Endothelial cell of umbilical vein (primary cell): ENCODE results near the gene FGD6. TPM values are rescaled to one million over a fixed set of nuclear protein-coding genes. Genes with fewer than 3 reads are reported as not detected.

Experiments used
- BruUV-seq: library from RNA; stranded (reverse); fragments of 400-500 nt; replicated peaks from 2 replicates; lab custom pipeline; 2021; lab: Mats Ljungman, UMichigan
- CTCF ChIA-PET: fragments of 300-600, 350-600 bp; sonication (Branson Sonifier 250); formaldehyde crosslinking; loops from one replicate; lab custom pipeline; 2021; ENCODE audit warnings: antibody characterized with exemption, inconsistent platforms; lab: Charles Lee
- POLR2A ChIA-PET: fragments of 300-600, 350-600 bp; sonication (Branson Sonifier 250); formaldehyde crosslinking; loops from one replicate; lab custom pipeline; 2021; ENCODE audit warnings: antibody characterized with exemption, inconsistent platforms; lab: Charles Lee
- DNase-seq: peaks from one replicate; pipeline ENCODE4 v3.0.0-alpha.2; 2011; ENCODE audit warnings: low read depth, low spot score
- FAIRE-seq: peaks from 2 replicates; lab custom pipeline; 2011; peaks lifted over from hg19 to GRCh38; lab: Jason Lieb, UNC
- H2AFZ ChIP-seq: 2 replicates; pipeline ENCODE4 v1.6.0; 2012; ENCODE audit warnings: low read depth, low read length, control low read depth, inconsistent platforms
- H3K27ac ChIP-seq: 2 replicates; pipeline ENCODE4 v1.5.1; 2011; ENCODE audit warnings: low read depth, mild to moderate bottlenecking, control low read depth, low read length, moderate library complexity; ENCODE audit not compliant: insufficient read depth
- H3K27me3 ChIP-seq, 2 experiments: 2 replicates each; pipeline versions ENCODE4 v1.6.0 to v1.6.1; 2011; ENCODE audit warnings: low read length in 2 of 2, mixed read lengths in 1 of 2; ENCODE audit not compliant: control insufficient read depth in 2 of 2, insufficient read depth in 2 of 2
- H3K36me3 ChIP-seq, 2 experiments: 2 replicates in 1 of 2; 3 replicates in 1 of 2; pipeline ENCODE4 v1.5.1; 2011; ENCODE audit warnings: low read length in 2 of 2, mild to moderate bottlenecking in 1 of 2, moderate library complexity in 1 of 2; ENCODE audit not compliant: control insufficient read depth in 2 of 2, insufficient read depth in 2 of 2; ENCODE audit errors: extremely low read depth in 1 of 2
- H3K4me1 ChIP-seq: 3 replicates; pipeline ENCODE4 v1.5.1; 2011; ENCODE audit warnings: mild to moderate bottlenecking, low read length; ENCODE audit not compliant: control insufficient read depth, insufficient read depth; ENCODE audit errors: extremely low read depth
- H3K4me2 ChIP-seq: 2 replicates; pipeline ENCODE4 v1.6.1; 2011; ENCODE audit warnings: low read length, control low read depth, mixed read lengths; ENCODE audit not compliant: insufficient read depth
- H3K4me3 ChIP-seq, 3 experiments: fragments of 200-600 bp in 1 of 3; sonication (generic), shearing (Covaris generic) in 1 of 3; replicated peaks in 1 of 3; 2 replicates each; pipeline ENCODE4 v1.5.1; 2011 to 2016; ENCODE audit warnings: control low read depth in 3 of 3, low read length in 3 of 3, mild to moderate bottlenecking in 2 of 3, inconsistent platforms in 1 of 3, low read depth in 1 of 3, moderate library complexity in 1 of 3; ENCODE audit not compliant: insufficient read depth in 1 of 3
- H3K79me2 ChIP-seq: 2 replicates; pipeline ENCODE4 v1.6.0; 2012; ENCODE audit warnings: low read length, inconsistent platforms; ENCODE audit not compliant: control insufficient read depth, insufficient read depth
- H3K9ac ChIP-seq: replicated peaks from 2 replicates; pipeline ENCODE3; 2011; ENCODE audit warnings: low read length, control low read depth; ENCODE audit not compliant: insufficient read depth; ENCODE audit errors: extremely low read depth
- H3K9me1 ChIP-seq: replicated peaks from 3 replicates; pipeline ENCODE4 v1.6.0; 2011; ENCODE audit warnings: mild to moderate bottlenecking, low read length; ENCODE audit not compliant: control insufficient read depth, insufficient read depth; ENCODE audit errors: extremely low read depth
- H3K9me3 ChIP-seq: replicated peaks from 2 replicates; pipeline ENCODE4 v1.5.1; 2012; ENCODE audit warnings: low read length, inconsistent platforms; ENCODE audit not compliant: control insufficient read depth, insufficient read depth
- H4K20me1 ChIP-seq: replicated peaks from 2 replicates; pipeline ENCODE3; 2011; ENCODE audit warnings: mild to moderate bottlenecking, low read length; ENCODE audit not compliant: control insufficient read depth, insufficient read depth; ENCODE audit errors: extremely low read depth
- CTCF ChIP-seq, 2 donors: IDR thresholded peaks; 1 replicate in 1 of 2; 2 replicates in 1 of 2; pipeline ENCODE4 v1.5.1; 2011; ENCODE audit warnings: low read length in 2 of 2, mild to moderate bottlenecking in 2 of 2, moderate library complexity in 2 of 2, control low read depth in 1 of 2, inconsistent platforms in 1 of 2, low read depth in 1 of 2; ENCODE audit not compliant: insufficient read depth in 1 of 2; ENCODE audit errors: extremely low read depth in 1 of 2
- EZH2 ChIP-seq: IDR thresholded peaks from 2 replicates; pipeline ENCODE4 v1.6.1; 2012; ENCODE audit warnings: borderline replicate concordance, low read depth, mild to moderate bottlenecking, moderate library complexity, low read length, inconsistent platforms; ENCODE audit not compliant: severe bottlenecking
- FOS ChIP-seq: IDR thresholded peaks from 2 replicates; pipeline ENCODE4 v1.6.1; 2011; ENCODE audit warnings: mild to moderate bottlenecking, low read length, moderate library complexity, borderline replicate concordance; ENCODE audit not compliant: insufficient read depth
- GATA2 ChIP-seq: IDR thresholded peaks from 2 replicates; pipeline ENCODE4 v1.7.0; 2011; ENCODE audit warnings: low read depth, mild to moderate bottlenecking, moderate library complexity, mixed read lengths, low read length; ENCODE audit not compliant: insufficient read length, insufficient read depth
- JUN ChIP-seq: IDR thresholded peaks from 2 replicates; pipeline ENCODE4 v1.6.1; 2011; ENCODE audit warnings: borderline replicate concordance, low read depth; ENCODE audit not compliant: insufficient read length, insufficient read depth
- MAX ChIP-seq: IDR thresholded peaks from 2 replicates; pipeline ENCODE4 v1.6.1; 2011; ENCODE audit not compliant: insufficient read depth, insufficient read length
- MYC ChIP-seq: IDR thresholded peaks from one replicate; pipeline ENCODE4 v1.6.1; 2011; ENCODE audit warnings: mild to moderate bottlenecking, low read depth, low read length
- POLR2A ChIP-seq: IDR thresholded peaks from 2 replicates; pipeline ENCODE4 v1.6.1; 2012; ENCODE audit warnings: low read depth, mild to moderate bottlenecking, control low read depth, low read length
- POLR2AphosphoS5 ChIP-seq: IDR thresholded peaks from 2 replicates; pipeline ENCODE4 v1.6.1; 2012; ENCODE audit warnings: low read depth, mild to moderate bottlenecking, control low read depth, low read length, moderate library complexity; ENCODE audit not compliant: insufficient read depth
- dilution Hi-C: fragments of 300-500 bp; cut with MboI; formaldehyde crosslinking; loops from one replicate; pipeline ENCODE4 v1.15.0; 2019; ENCODE audit warnings: low sequenced_read_pairs; ENCODE audit not compliant: extremely low pct_ligation_motif_present
- intact Hi-C: fragments of 100-400 bp; cut with micrococcal nuclease; formaldehyde crosslinking; loops from one replicate; pipeline ENCODE4 v1.10.0; 2022
- polyA plus RNA-seq, 4 experiments: library from polyadenylated mRNA; depleted of rRNA in 3 of 4; stranded (reverse) in 3 of 4; unstranded in 1 of 4; fragments of >200 nt; gene quantifications; 2 replicates each; pipeline versions ENCODE4 v1.2.1 to v1.2.3, GENCODE V29; 2011 to 2012; ENCODE audit warnings: missing spikeins in 1 of 4
- total RNA-seq: library from RNA; stranded (reverse); gene quantifications from 2 replicates; pipeline ENCODE4 v1.2.3, GENCODE V29; 2021

The FGD6 gene
- total and polyA plus RNA-seq, 2 donors (not counting 3 experiments of a cell fraction or from before 2014, with no cell fraction given): 5.9 to 14.0 TPM

GRCh38 chr12:95173392-95174251, 43.6 kb downstream of the FGD6 start:
- Histone ChIP-seq H3K4me1 (peaks cover 40% of the 10 kb centered on the region), H3K36me3 (no peaks in the 10 kb centered on the region), H3K27ac (no peak overlapping the region), H2AFZ (no peak overlapping the region), H3K79me2 (no peaks in the 10 kb centered on the region), H3K4me2 (no peak overlapping the region), H3K9ac (no peak overlapping the region), H4K20me1 (no peaks in the 10 kb centered on the region), H3K9me1 (no peaks in the 10 kb centered on the region), H3K27me3 (no peaks in the 10 kb centered on the region), H3K9me3 (no peaks in the 10 kb centered on the region), H3K4me3 (no peak overlapping the region)
- intact Hi-C loops: no loop called here
- no peak for TF ChIP-seq CTCF (IDR thresholded peaks at IDR 0.05; ENCODE audit: extremely low read depth in 1 of 2, insufficient read depth in 1 of 2, low read depth in 1 of 2, low read length in 2 of 2)
- TF ChIP-seq POLR2AphosphoS5: no peak
- no peak for TF ChIP-seq GATA2
- TF ChIP-seq MAX: no peak
- TF ChIP-seq POLR2A: no peak
- no peak for TF ChIP-seq MYC
- TF ChIP-seq EZH2: no peak
- TF ChIP-seq JUN: no peak
- TF ChIP-seq FOS: no peak
- POLR2A ChIA-PET: interaction anchor here (0.6 kb wide), 1 partner anchor 170 kb away, joined by 3 read pairs; the partner anchor contains the start of gene NDUFA12
- CTCF ChIA-PET: interaction anchor here (1.1 to 1.9 kb wide), 3 partner anchors 14 to 43 kb away, joined by 4 to 9 read pairs (median 5); partner anchors contain the start of genes FGD6 and VEZT
- no peak for FAIRE-seq
- BruUV-seq: no TSS peak
- peak; percentile 84 for DNase-seq
- dilution Hi-C loops: no loop called here
